Fibroblast of lung (primary cell): ENCODE measurements around the gene R3HCC1L.

Experiments used
- CTCF ChIP-seq, 2 donors: IDR thresholded peaks in 1 of 2; conservative IDR thresholded peaks in 1 of 2; 1 replicate in 1 of 2; 2 replicates in 1 of 2; pipeline ENCODE4 v1.5.1; 2011 to 2012; ENCODE audit warnings: low read length in 2 of 2, control low read depth in 1 of 2, inconsistent platforms in 1 of 2, low read depth in 1 of 2, mild to moderate bottlenecking in 1 of 2
- EZH2 ChIP-seq: IDR thresholded peaks from 2 replicates; pipeline ENCODE4 v1.5.1; 2012; ENCODE audit warnings: low read length, control low read depth, mild to moderate bottlenecking; ENCODE audit errors: missing control alignments

GRCh38 chr10:98125940-98126631 is 8.4 kb upstream of the R3HCC1L start:
- TF ChIP-seq CTCF (conservative IDR thresholded peaks at IDR 0.05 in 1 of 2, IDR thresholded peaks at IDR 0.05 in 1 of 2; ENCODE audit: low read depth in 1 of 2, low read length in 2 of 2) (no peak), EZH2 (no peak)
